Measurements from ENCODE around the gene CDRT4. TPM values are rescaled to one million over a fixed set of nuclear protein-coding genes. Genes with fewer than 3 reads are reported as not detected.

CDRT4 gene
- total RNA-seq, 2 donors from 2014 or later = 2.3 to 48.1 TPM

- Histone ChIP-seq H3K36me3 (replicated peaks in 1 of 2; ENCODE audit: insufficient read depth in 1 of 2, low read depth in 2 of 2) (no peaks in the 10 kb centered on the region), H3K4me3 (no peak overlapping the region), H3K27me3 (no peaks in the 10 kb centered on the region), H3K4me1 (peaks cover 7% of the 10 kb centered on the region), H3K9me3 (no peaks in the 10 kb centered on the region), H3K27ac (no peak overlapping the region)
- TF ChIP-seq CTCF (IDR thresholded peaks at IDR 0.05) (no peak), POLR2A (IDR thresholded peaks at IDR 0.05) (no peak)
- no peak for DNase-seq
- no peak for ATAC-seq
- 84 to 96% methylated on average over 2 of the region's 2 CpGs for WGBS, 2 donors
- intact Hi-C loops (cut with DNase I) = loop anchor here (10.0 kb wide), 1 partner anchor 249 kb away; no protein-coding TSS in a partner anchor
Observed at GRCh38 chr17:15503731-15504130, 36.3 kb upstream of the CDRT4 start.

GRCh38 chr17:15502369-15503112 is 35.1 kb upstream of the CDRT4 start:
- intact Hi-C loops (cut with DNase I) = loop anchor here (10.0 kb wide), 1 partner anchor 248 kb away; no protein-coding TSS in a partner anchor
- WGBS, 2 donors = 48 to 80% methylated on average over 32 of the region's 32 CpGs
- peak; percentile 23 to 72 (median 61) for TF ChIP-seq CTCF (IDR thresholded peaks at IDR 0.05)
- TF ChIP-seq POLR2A (IDR thresholded peaks at IDR 0.05) = no peak
- H3K9me3 ChIP-seq = no peaks in the 10 kb centered on the region
- H3K4me1 ChIP-seq = peaks cover 7% of the 10 kb centered on the region
- H3K27me3 ChIP-seq = no peaks in the 10 kb centered on the region
- peak; percentile 85 for ATAC-seq
- H3K27ac ChIP-seq = no peak overlapping the region
- DNase-seq = peak; percentile 65 to 76 (median 74)
- H3K4me3 ChIP-seq = no peak overlapping the region
- no peaks in the 10 kb centered on the region for H3K36me3 ChIP-seq (replicated peaks in 1 of 2; ENCODE audit: insufficient read depth in 1 of 2, low read depth in 2 of 2)

- H3K27ac ChIP-seq = no peak overlapping the region
- DNase-seq = no peak
Observed at GRCh38 chr17:15501793-15502192, 34.4 kb upstream of the CDRT4 start.

GRCh38 chr17:15501282-15501681 is 33.9 kb upstream of the CDRT4 start:
- Histone ChIP-seq H3K36me3 (replicated peaks in 1 of 2; ENCODE audit: insufficient read depth in 1 of 2, low read depth in 2 of 2) (no peaks in the 10 kb centered on the region), H3K4me1 (peaks cover 7% of the 10 kb centered on the region), H3K9me3 (no peaks in the 10 kb centered on the region), H3K27me3 (no peaks in the 10 kb centered on the region), H3K4me3 (no peak overlapping the region), H3K27ac (no peak overlapping the region)
- WGBS, 2 donors = 65 to 80% methylated on average over 3 of the region's 3 CpGs
- TF ChIP-seq POLR2A (IDR thresholded peaks at IDR 0.05) (no peak), CTCF (IDR thresholded peaks at IDR 0.05) (no peak)
- DNase-seq (no peak), ATAC-seq (no peak)
- intact Hi-C loops (cut with DNase I) = loop anchor here (10.0 kb wide), 1 partner anchor 246 kb away; no protein-coding TSS in a partner anchor

More at GRCh38 chr17:15501793-15502192, 34.4 kb upstream of the CDRT4 start:
- Histone ChIP-seq H3K36me3 (replicated peaks in 1 of 2; ENCODE audit: insufficient read depth in 1 of 2, low read depth in 2 of 2) (no peaks in the 10 kb centered on the region), H3K4me1 (peaks cover 7% of the 10 kb centered on the region), H3K4me3 (no peak overlapping the region), H3K27me3 (no peaks in the 10 kb centered on the region), H3K9me3 (no peaks in the 10 kb centered on the region)
- WGBS, 2 donors = 90 to 96% methylated on average over 7 of the region's 7 CpGs
- no peak for ATAC-seq
- TF ChIP-seq CTCF (IDR thresholded peaks at IDR 0.05) (no peak), POLR2A (IDR thresholded peaks at IDR 0.05) (no peak)
- intact Hi-C loops (cut with DNase I) = loop anchor here (10.0 kb wide), 1 partner anchor 247 kb away; no protein-coding TSS in a partner anchor
